A549 treated with RU486 at 1 μM for 4 hours (cell line): ENCODE data around the gene FILIP1L. TPM values are rescaled to one million over a fixed set of nuclear protein-coding genes. Genes with fewer than 3 reads are reported as not detected.

Experiments
- total RNA-seq: library from RNA; stranded (reverse); fragments of 200-300 nt; extraction: Qiagen RNA extraction; gene quantifications from 5 replicates; pipeline ENCODE4 v1.2.3, GENCODE V29; 2022; ENCODE audit warnings: low read depth

Gene FILIP1L
- 0.10 to 0.24 TPM (median 0.19 TPM) in 5 replicates for total RNA-seq

GRCh38 chr3:100114413-100115030 is at the start of gene FILIP1L:
FILIP1L (minus strand) TSS chr3:100114501.

GRCh38 chr3:99817437-99818240 is 296.7 kb downstream of the FILIP1L start, which contains the start of gene CMSS1:
CMSS1 (plus strand) TSS chr3:99817862.

Other genes with a start within 250 kb of the FILIP1L start
- gene TBC1D23, start 146.5 kb upstream of the FILIP1L start, total RNA-seq, result 9.8 to 13.7 TPM (median 13.4 TPM) in 5 replicates
- gene NIT2, start 220.3 kb upstream of the FILIP1L start, total RNA-seq, result 79.4 to 90.4 TPM (median 87.7 TPM) in 5 replicates